GM19025 (cell line): ENCODE measurements around the gene CNIH4.
"Not testable (repeated sequence)": the region's sequence is repeated elsewhere in the genome, so short reads cannot be mapped to it uniquely, and the experiment has no call there.

Experiments used
- ATAC-seq: cut with Tn5 transposase; IDR thresholded peaks from one replicate; pipeline ENCODE4 v1.9.1; 2021; ENCODE audit warnings: mild to moderate bottlenecking, low read depth, moderate library complexity; ENCODE audit not compliant: unreplicated experiment

Gene CNIH4

GRCh38 chr1:224343679-224344078 is 13.0 kb upstream of the CNIH4 start:
- ATAC-seq = no peak

- ATAC-seq = no peak
Measured at GRCh38 chr1:224348137-224348536, 8.5 kb upstream of the CNIH4 start.

- not testable (repeated sequence) for ATAC-seq
Measured at GRCh38 chr1:224349716-224350115, 7.0 kb upstream of the CNIH4 start.

- not testable (repeated sequence) for ATAC-seq
Measured at GRCh38 chr1:224352436-224353085, 4.1 kb upstream of the CNIH4 start.

- no peak for ATAC-seq
Measured at GRCh38 chr1:224353975-224354925, 2.4 kb upstream of the CNIH4 start.

GRCh38 chr1:224357626-224358124 is 996 bp downstream of the CNIH4 start:
- ATAC-seq = no peak

GRCh38 chr1:224358237-224358636 is 1.6 kb downstream of the CNIH4 start:
- no peak for ATAC-seq

- ATAC-seq = no peak
Measured at GRCh38 chr1:224359207-224359606, 2.5 kb downstream of the CNIH4 start.

GRCh38 chr1:224368409-224368808 is 11.7 kb downstream of the CNIH4 start:
- ATAC-seq = peak; percentile 67

- no peak for ATAC-seq
Measured at GRCh38 chr1:224373008-224373590, 16.4 kb downstream of the CNIH4 start.

- no peak for ATAC-seq
Measured at GRCh38 chr1:224375059-224375458, 18.4 kb downstream of the CNIH4 start.

GRCh38 chr1:224377676-224378006 is 21.0 kb downstream of the CNIH4 start:
- peak; percentile 52 for ATAC-seq

- ATAC-seq = no peak
Measured at GRCh38 chr1:224378855-224379631, 22.4 kb downstream of the CNIH4 start.

GRCh38 chr1:224380003-224380402 is 23.3 kb downstream of the CNIH4 start:
- ATAC-seq = peak; percentile 56

- no peak for ATAC-seq
Measured at GRCh38 chr1:224381880-224382548, 25.3 kb downstream of the CNIH4 start.

- ATAC-seq = no peak
Measured at GRCh38 chr1:224383218-224383617, 26.5 kb downstream of the CNIH4 start.

- no peak for ATAC-seq
Measured at GRCh38 chr1:224387302-224387912, 30.7 kb downstream of the CNIH4 start.

- no peak for ATAC-seq
Measured at GRCh38 chr1:224387943-224388342, 31.3 kb downstream of the CNIH4 start.

GRCh38 chr1:224390517-224390916 is 33.8 kb downstream of the CNIH4 start:
- ATAC-seq = no peak
